HepG2 (cell line): ENCODE measurements around the gene MTCH2.

Source experiments
- JUN ChIP-seq: sonication (generic); formaldehyde crosslinking; IDR thresholded peaks from 2 replicates; pipeline ENCODE4 v1.4.0; 2020; ENCODE audit warnings: mild to moderate bottlenecking, missing genetic modification reagents
- TAF15 ChIP-seq: fragments of 200-400 bp; formaldehyde crosslinking; IDR thresholded peaks from one replicate; pipeline ENCODE4 v1.6.1; 2018; ENCODE audit warnings: mild to moderate bottlenecking, low read depth, low read length; ENCODE audit not compliant: poor library complexity, severe bottlenecking
- ZNF101 ChIP-seq: sonication (generic); formaldehyde crosslinking; IDR thresholded peaks from 2 replicates; pipeline ENCODE4 v1.4.0; 2020; ENCODE audit warnings: mild to moderate bottlenecking, low read depth, missing genetic modification reagents, borderline replicate concordance

GRCh38 chr11:47587039-47587716 lies 55.2 kb downstream of the MTCH2 start:
- TF ChIP-seq TAF15 (no peak), JUN (CRISPR knock-in tag) (no peak), ZNF101 (no peak)
